GM18873 (cell line): ENCODE measurements around the gene TRAIP.
"Not testable (repeated sequence)": the region's sequence is repeated elsewhere in the genome, so short reads cannot be mapped to it uniquely, and the experiment has no call there.

Experiments used
- ATAC-seq: cut with Tn5 transposase; IDR thresholded peaks from one replicate; pipeline ENCODE4 v1.9.1; 2021; ENCODE audit warnings: mild to moderate bottlenecking, moderate library complexity, moderate number of reproducible peaks; ENCODE audit not compliant: unreplicated experiment, low FRiP score

TRAIP gene

DNA sequence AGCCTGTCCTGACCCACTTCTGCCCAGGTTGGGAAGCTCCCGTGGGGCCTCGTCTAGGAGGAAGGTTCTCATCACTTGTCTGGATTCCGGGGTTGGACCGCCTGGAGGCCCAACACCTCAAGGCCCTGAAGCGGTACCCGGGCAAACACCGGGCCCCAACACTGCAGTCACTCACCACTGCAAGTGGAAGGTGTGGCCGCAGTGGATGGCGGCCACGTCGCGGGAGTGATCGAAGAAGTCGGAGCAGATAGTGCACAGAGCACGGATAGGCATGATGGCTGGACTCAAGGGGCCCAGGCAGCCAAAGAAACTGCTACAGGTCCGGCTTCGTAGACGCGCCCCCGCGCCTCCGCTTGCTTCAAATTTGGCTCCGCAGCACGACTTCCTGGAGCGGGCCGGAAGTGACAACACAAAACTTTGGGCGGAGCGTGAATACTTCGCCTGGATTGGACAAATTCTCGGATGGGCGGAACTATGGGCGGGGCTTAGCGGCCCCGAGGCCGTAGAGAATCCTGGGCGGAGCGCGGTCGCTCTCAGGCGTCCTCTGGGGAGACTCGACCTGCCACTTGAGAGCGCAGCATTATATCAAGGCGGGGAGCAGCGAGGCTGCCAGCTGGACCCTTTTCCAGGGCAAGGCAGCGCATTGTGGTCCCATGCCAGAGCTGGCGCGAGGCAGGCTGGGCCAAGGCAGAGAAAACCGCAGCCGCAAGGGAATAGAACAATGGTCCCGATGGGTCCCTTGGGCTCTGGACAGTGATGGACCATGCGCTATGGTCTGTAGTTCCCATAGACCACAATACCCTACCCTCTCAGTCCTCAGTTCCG, at the start of gene TRAIP:
Gene TRAIP (minus strand): TSS at position 384 of the 825 bp plus-strand sequence. CDS start 111 bp downstream, at position 273.
- ATAC-seq, result peak; percentile 87

DNA sequence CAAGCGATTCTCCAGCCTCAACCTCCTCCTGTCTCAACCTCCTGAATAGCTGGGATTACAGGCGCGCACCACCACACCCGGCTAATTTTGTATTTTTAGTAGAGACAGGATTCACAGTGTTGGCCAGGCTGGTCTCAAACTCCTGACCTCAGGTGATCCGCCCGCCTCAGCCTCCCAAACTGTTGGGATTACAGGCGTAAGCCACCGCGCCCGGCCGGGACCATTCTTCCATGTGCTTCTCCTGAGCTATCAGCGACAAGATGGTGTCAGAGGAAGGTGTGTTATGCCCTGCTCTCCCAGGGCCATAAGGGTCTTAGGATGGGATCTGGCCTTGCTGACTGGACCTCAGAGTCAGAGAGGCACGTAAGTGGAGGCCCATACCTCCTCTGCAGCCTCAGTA, 48.1 kb upstream of the TRAIP start:
- ATAC-seq, result not testable (repeated sequence)

- ATAC-seq, result no peak
These were observed 47.4 kb upstream of the TRAIP start, which contains the start of gene MST1R for GRCh38 chr3:49903451-49904424. Gene MST1R (minus strand): TSS chr3:49903873. CDS start chr3:49903609, 264 bp downstream.

DNA sequence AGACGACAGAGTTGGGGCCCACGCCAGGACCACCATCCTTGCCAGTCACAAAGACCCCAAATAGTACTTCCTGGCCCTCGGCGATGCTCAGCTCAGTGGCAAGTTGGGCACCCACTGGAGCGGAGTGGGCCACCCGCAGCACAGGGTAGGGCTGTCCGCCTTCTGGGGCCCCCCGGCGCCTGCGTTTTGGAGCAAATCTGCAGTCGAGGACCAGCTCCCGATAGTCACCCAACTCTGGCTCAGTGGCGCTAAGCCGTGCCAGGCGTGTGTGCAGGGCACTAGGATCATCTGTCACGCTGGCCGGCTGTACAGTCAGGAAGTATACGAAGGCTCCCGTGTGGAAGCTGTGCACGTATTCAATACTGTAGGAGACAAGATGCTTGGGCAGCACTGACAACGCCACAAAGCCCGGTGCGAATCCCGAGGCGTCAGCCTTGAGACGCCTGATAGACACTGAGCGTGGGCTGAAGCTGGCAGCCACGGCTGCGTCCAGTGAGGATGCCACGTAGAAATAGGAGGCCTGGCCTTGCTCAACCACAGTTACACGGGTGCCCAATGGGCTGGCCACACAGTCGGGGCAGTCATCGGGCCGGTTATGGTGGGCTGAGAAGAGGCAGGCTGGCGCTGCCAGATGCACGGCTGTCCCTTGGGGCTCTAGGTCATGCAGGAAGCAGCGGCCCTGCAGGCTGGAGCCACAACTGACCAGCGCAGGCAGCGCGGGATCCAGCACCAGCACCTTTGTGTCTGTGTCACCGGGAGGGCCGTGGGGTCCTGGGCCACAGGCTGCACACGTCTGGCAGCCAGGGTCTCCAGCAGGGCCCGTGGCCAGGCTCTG, 46.4 kb upstream of the TRAIP start:
- no peak for ATAC-seq

GRCh38 chr3:49901366-49902339, 45.3 kb upstream of the TRAIP start:
- no peak for ATAC-seq

DNA sequence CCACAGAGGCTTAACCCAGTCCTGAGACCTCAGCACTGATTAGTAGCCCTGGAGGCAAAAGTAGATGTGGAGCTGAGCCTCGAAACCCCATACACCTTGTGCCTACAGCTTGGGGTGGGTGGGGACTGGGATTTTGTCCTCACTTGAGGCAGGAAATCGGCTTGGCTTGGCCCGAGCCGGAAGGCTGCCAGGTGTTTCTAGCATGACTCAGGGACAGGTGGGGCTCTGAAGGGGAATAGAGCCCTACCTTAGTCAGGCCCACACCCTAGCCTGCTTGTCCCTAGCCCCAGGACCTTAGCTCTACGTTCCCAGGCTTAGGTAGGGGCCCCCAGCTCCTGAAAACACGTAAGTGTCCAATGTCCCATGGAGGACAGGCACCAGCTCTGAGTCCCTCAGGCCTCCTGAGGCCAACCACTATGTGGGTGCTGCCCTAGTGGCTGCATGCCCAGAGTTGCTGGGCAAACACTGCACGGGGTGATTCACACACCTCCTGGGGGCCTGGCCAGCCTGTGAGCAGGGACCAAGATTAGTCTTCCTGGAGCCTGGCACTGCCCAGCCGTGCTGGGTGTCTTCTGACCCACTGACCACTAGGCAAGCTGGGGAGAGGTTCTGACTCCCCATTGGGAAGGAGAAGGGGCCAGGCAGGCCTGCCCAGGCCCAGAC, 44.3 kb upstream of the TRAIP start:
- no peak for ATAC-seq

DNA sequence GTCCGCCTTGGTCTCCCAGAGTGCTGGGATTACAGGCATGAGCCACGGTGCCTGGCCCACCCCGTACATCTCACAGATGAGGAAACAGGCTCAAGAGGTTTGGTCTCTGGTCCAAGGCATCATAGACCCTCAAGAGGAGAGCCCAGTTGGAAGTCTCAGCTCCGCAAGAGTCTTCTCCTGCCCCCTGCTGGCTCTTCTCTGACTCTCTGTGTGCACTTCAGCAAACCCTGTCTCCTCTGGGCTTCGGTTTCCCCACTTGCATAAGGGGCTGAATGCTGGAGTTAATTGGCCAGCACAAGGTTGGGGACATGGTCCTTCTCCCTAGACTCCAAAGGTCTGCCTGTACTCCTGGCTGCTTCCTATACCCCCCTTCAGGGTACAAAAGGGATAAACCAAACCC, 43.5 kb upstream of the TRAIP start:
- no peak for ATAC-seq

GRCh38 chr3:49898991-49899390, 42.6 kb upstream of the TRAIP start:
- ATAC-seq, result no peak

DNA sequence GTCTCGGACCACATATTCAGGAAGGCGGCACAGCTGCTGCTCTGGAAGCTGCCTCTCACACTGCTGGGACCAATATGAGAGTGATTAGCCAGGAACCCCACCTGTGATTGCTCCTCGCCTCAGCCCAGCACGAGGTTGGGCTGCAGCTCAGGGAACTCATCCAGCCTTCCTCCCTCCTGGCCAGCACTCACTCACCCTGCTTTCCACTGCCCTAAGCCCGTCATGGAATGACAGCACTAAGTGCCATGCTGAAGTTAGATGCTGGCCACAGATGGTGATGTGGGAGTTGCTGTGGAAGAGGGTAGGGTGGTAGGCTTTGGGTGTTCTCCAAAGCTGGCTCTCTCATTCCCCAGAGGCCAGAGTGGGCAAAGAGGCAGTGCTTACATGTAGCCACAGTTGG, 40.0 kb upstream of the TRAIP start:
- ATAC-seq, result no peak

DNA sequence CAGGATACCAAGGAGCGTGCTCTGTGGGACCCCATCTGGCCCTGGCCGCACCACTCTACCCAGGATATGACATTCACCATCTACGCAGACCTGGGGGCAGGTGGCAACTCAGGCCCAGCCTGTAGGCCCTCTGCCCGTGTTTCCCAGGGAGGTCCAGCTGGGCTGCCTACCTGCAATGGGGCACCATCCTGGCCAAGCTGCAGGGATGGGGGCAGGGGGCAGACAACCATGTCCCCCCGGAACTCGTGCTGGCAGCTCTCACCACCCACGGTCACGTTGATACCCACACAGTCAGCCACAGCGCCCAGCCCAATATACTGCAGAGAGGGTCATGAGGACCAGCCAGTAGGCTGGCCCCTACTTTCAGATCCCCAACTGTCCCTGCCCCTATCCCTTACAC, 39.4 kb upstream of the TRAIP start:
- no peak for ATAC-seq

- ATAC-seq, result no peak
These were observed 32.9 kb upstream of the TRAIP start for GRCh38 chr3:49889296-49889695.

DNA sequence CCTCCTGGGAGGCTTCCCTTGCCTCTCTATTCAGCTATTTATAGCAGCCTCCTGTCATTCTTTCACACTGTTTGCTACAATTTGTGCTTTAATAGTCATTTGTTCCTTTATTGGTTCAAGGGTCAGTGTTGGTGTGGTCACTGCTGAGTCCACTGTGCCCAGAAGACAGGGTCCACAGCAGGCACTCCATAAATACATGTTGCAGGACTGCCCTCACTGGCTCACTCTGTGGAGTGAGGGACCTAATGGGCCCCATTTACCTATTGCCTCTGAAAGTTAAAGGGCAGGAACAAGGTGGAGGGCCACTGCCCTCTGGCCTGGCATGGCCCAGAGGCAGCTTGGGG, 30.5 kb upstream of the TRAIP start:
- ATAC-seq, result no peak

- no peak for ATAC-seq
These were observed 27.6 kb upstream of the TRAIP start for GRCh38 chr3:49883998-49884397.

GRCh38 chr3:49882166-49882565, 25.8 kb upstream of the TRAIP start:
- ATAC-seq, result no peak

- no peak for ATAC-seq
These were observed 24.4 kb upstream of the TRAIP start for GRCh38 chr3:49880581-49881315.

GRCh38 chr3:49879721-49880120, 23.4 kb upstream of the TRAIP start:
- no peak for ATAC-seq

DNA sequence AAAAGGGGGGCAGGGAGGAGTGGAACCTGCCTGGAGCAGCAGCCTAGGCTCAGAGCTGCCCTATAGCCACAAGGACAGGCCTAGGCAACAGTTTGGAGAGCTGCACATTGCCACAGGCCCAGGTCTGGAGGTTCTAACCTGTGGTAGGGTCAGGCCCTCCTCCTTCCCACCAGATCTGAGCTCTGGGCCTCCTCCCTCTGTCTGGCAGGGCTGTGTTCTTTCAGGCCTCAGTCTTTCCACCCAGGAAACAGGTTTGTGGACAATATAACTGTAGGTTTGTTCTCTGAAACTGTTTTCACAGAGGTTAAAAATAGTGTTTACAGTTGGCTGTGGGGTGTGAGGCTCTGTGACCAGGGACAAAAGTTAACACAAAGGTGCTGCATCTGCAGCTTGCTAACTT, 22.3 kb upstream of the TRAIP start:
- ATAC-seq, result no peak

DNA sequence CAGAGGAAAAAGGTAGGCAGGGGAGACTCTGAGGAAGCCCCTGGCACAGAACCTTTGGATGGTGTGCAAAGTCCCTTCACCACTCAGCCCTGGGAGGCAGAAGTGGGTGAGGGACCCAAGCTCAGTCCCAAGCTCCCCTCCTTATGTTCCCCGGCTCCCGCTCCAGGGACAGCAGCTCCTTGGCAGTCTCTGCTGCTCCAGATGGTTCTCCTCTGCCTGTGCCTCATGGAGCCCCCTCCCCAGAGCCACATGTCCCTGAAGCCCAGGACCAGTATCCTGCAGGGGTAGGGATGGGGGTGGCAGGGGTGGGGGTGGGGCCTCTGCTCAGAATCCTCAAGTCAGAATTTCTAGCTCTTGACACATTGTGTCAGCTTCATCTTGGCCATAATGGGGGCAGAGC, 21.4 kb upstream of the TRAIP start:
- no peak for ATAC-seq
